Measurements from ENCODE around the gene SALL1. TPM values are rescaled to one million over a fixed set of nuclear protein-coding genes. Genes with fewer than 3 reads are reported as not detected.

Gene SALL1
- total and polyA plus RNA-seq, 9 of the 15 experiments (the other 6 are each of a cell fraction or from before 2014, with no cell fraction given), result not detected

- no TSS peak for BruUV-seq (replicated peaks)
- no peak overlapping the region for H3K4me3 ChIP-seq
- no peaks in the 10 kb centered on the region for H3K9me1 ChIP-seq (ENCODE audit: control insufficient read depth, insufficient read depth, low read length)
- no peak for FAIRE-seq
- H3K4me2 ChIP-seq (ENCODE audit: insufficient read depth, low read length), result no peak overlapping the region
- no peaks in the 10 kb centered on the region for H4K20me1 ChIP-seq (replicated peaks; ENCODE audit: control insufficient read depth, insufficient read depth, low read length)
- whole genome bisulfite sequencing (ENCODE audit: insufficient coverage, low coverage, missing lambda C conversion rate), result 0% methylated on average over 2 of the region's 2 CpGs
- in situ Hi-C loops (cut with MboI) (no loop called here), intact Hi-C loops (cut with micrococcal nuclease) (no loop called here)
- no peaks in the 10 kb centered on the region for H3K79me2 ChIP-seq (ENCODE audit: control insufficient read depth, insufficient read depth, low read length)
- DNase-seq (ENCODE audit: extremely low read depth in 1 of 4, low spot score in 3 of 4), result no peak
- no peak overlapping the region for H3K9ac ChIP-seq (ENCODE audit: insufficient read depth in 1 of 2, low read depth in 2 of 2, low read length in 2 of 2)
- no peaks in the 10 kb centered on the region for H3K27me3 ChIP-seq (ENCODE audit: control insufficient read depth in 2 of 2, insufficient read depth in 2 of 2, low read length in 2 of 2)
- H3K27ac ChIP-seq (ENCODE audit: extremely low read depth, low read depth, low read length), result no peak overlapping the region
- CTCF ChIA-PET (ENCODE audit: low intra/inter-chr PET ratio), result no interaction called here
- POLR2A ChIA-PET, result no interaction called here
- no peaks in the 10 kb centered on the region for H3K36me3 ChIP-seq (ENCODE audit: control insufficient read depth, insufficient read depth, low read length)
- H2AFZ ChIP-seq (ENCODE audit: low read depth, low read length), result no peak overlapping the region
- ATAC-seq, result no peak
- no peaks in the 10 kb centered on the region for H3K4me1 ChIP-seq (replicated peaks in 1 of 2; ENCODE audit: control insufficient read depth in 2 of 2, insufficient read depth in 2 of 2, low read length in 2 of 2)
- H3K9me3 ChIP-seq (replicated peaks; ENCODE audit: control insufficient read depth, insufficient read depth, low read depth, low read length), result no peaks in the 10 kb centered on the region
- TF ChIP-seq TAF7 (tag; IDR thresholded peaks at IDR 0.05) (no peak), RERE (CRISPR knock-in tag; IDR thresholded peaks at IDR 0.05; ENCODE audit: borderline replicate concordance) (no peak), ARID2 (IDR thresholded peaks at IDR 0.05) (no peak), NR1H2 (CRISPR knock-in tag; IDR thresholded peaks at IDR 0.05) (no peak), ZBTB26 (CRISPR knock-in tag; IDR thresholded peaks at IDR 0.05) (no peak), ZNF592 (IDR thresholded peaks at IDR 0.05) (no peak), SRSF9 (IDR thresholded peaks at IDR 0.05; ENCODE audit: borderline replicate concordance, low read depth, low read length) (no peak), OTX1 (CRISPR knock-in tag; IDR thresholded peaks at IDR 0.05) (no peak), BRF2 (IDR thresholded peaks at IDR 0.05; ENCODE audit: borderline replicate concordance, insufficient read depth, insufficient read length) (no peak), SIRT6 (IDR thresholded peaks at IDR 0.05; ENCODE audit: low read depth, low read length) (no peak), NFIC (IDR thresholded peaks at IDR 0.05) (no peak)
These were observed 12.3 kb upstream of the SALL1 start for GRCh38 chr16:51163366-51163765.

Measured in K562 (cell line).